GM12864 (cell line): ENCODE measurements around the gene ATP5F1D.

ENCODE experiments used
- DNase-seq: peaks from one replicate; pipeline ENCODE4 v3.0.0-alpha.2; 2011; ENCODE audit warnings: low read depth
- H3K4me3 ChIP-seq: 2 replicates; pipeline ENCODE4 v1.5.1; 2011; ENCODE audit warnings: mild to moderate bottlenecking, low read depth, low read length, control low read depth
- CTCF ChIP-seq: IDR thresholded peaks from 2 replicates; pipeline ENCODE4 v1.5.1; 2011; ENCODE audit warnings: low read depth, mild to moderate bottlenecking, moderate library complexity, low read length, control low read depth, inconsistent platforms; ENCODE audit errors: missing control alignments

The ATP5F1D gene

GRCh38 chr19:1255186-1256161, 13.9 kb downstream of the ATP5F1D start:
- no peak for DNase-seq
- no peak overlapping the region for H3K4me3 ChIP-seq
- TF ChIP-seq CTCF: no peak

- no peak for DNase-seq
- no peak overlapping the region for H3K4me3 ChIP-seq
- TF ChIP-seq CTCF: no peak
Measured at GRCh38 chr19:1256646-1257474, 15.3 kb downstream of the ATP5F1D start.

GRCh38 chr19:1257475-1258162, 16.1 kb downstream of the ATP5F1D start:
- no peak for DNase-seq
- no peak overlapping the region; the same call in 1 of the 2 replicates for H3K4me3 ChIP-seq
- no peak for TF ChIP-seq CTCF

- H3K4me3 ChIP-seq: peak overlapping the region; percentile 22
- DNase-seq: no peak
- no peak for TF ChIP-seq CTCF
Measured at GRCh38 chr19:1258163-1258492, 16.6 kb downstream of the ATP5F1D start.

- peak overlapping the region; percentile 54 for H3K4me3 ChIP-seq
- no peak for DNase-seq
- no peak for TF ChIP-seq CTCF
Measured at GRCh38 chr19:1258707-1259205, 17.2 kb downstream of the ATP5F1D start.

GRCh38 chr19:1259206-1259875, 17.8 kb downstream of the ATP5F1D start:
- TF ChIP-seq CTCF: no peak
- peak overlapping the region; percentile 54 for H3K4me3 ChIP-seq
- DNase-seq: no peak
